PC-9 (cell line): ENCODE results near the gene PHRF1. TPM values are rescaled to one million over a fixed set of nuclear protein-coding genes. Genes with fewer than 3 reads are reported as not detected.
A peak's percentile ranks its signal among the peaks of the same experiment; 100 is the strongest.

Experiments used
- BruUV-seq: library from RNA; stranded (reverse); fragments of 400-500 nt; replicated peaks from 2 replicates; lab custom pipeline; 2021; lab: Mats Ljungman, UMichigan
- CTCF ChIA-PET: fragments of 300-600 bp; sonication (Branson Sonifier 250); formaldehyde crosslinking; loops from one replicate; lab custom pipeline; 2022; ENCODE audit warnings: antibody characterized with exemption; lab: Charles Lee
- POLR2A ChIA-PET: fragments of 300-600 bp; sonication (Branson Sonifier 250); formaldehyde crosslinking; loops from one replicate; lab custom pipeline; 2022; ENCODE audit warnings: antibody characterized with exemption; ENCODE audit not compliant: unreplicated experiment; lab: Charles Lee
- DNase-seq, 2 experiments: peaks; one replicate each; pipeline versions ENCODE4 v3.0.0 to v3.0.0-alpha.2; 2015 to 2022; ENCODE audit warnings: mixed read lengths in 1 of 2
- H2AFZ ChIP-seq: fragments of 200-600 bp; sonication (generic); 2 replicates; pipeline ENCODE4 v1.8.1; 2017; ENCODE audit warnings: antibody characterized with exemption
- H3F3A ChIP-seq: fragments of 200-600 bp; sonication (generic); 2 replicates; pipeline ENCODE4 v1.8.1; 2017; ENCODE audit warnings: antibody characterized with exemption, mild to moderate bottlenecking, low read depth; ENCODE audit not compliant: insufficient read depth
- H3K27ac ChIP-seq: fragments of 200-600 bp; sonication (generic); 2 replicates; pipeline ENCODE4 v1.6.1; 2016; ENCODE audit warnings: mixed run types
- H3K27me3 ChIP-seq: fragments of 200-600 bp; sonication (generic); 2 replicates; pipeline ENCODE4 v1.6.1; 2016; ENCODE audit warnings: low read depth, mixed run types; ENCODE audit not compliant: insufficient read depth
- H3K36me3 ChIP-seq: fragments of 200-600 bp; sonication (generic); 2 replicates; pipeline ENCODE4 v1.6.1; 2016; ENCODE audit warnings: low read depth, mixed run types
- H3K4me1 ChIP-seq: fragments of 200-600 bp; sonication (generic); replicated peaks from 2 replicates; pipeline ENCODE4 v1.6.1; 2016; ENCODE audit warnings: mixed run types; ENCODE audit not compliant: insufficient read depth
- H3K4me2 ChIP-seq: fragments of 200-600 bp; sonication (generic); 2 replicates; pipeline ENCODE4 v1.6.1; 2017; ENCODE audit warnings: mixed run types
- H3K4me3 ChIP-seq: fragments of 200-600 bp; sonication (generic); 2 replicates; pipeline ENCODE4 v1.6.1; 2016; ENCODE audit warnings: mixed run types
- H3K79me2 ChIP-seq: fragments of 200-600 bp; sonication (generic); 2 replicates; pipeline ENCODE4 v1.6.1; 2017; ENCODE audit warnings: low read depth, mixed run types
- H3K9me2 ChIP-seq: fragments of 200-600 bp; sonication (generic); 2 replicates; pipeline ENCODE4 v1.8.1; 2017; ENCODE audit warnings: mild to moderate bottlenecking; ENCODE audit not compliant: insufficient read depth
- H3K9me3 ChIP-seq: fragments of 200-600 bp; sonication (generic); 2 replicates; pipeline ENCODE4 v1.8.1; 2016; ENCODE audit warnings: low read depth; ENCODE audit not compliant: insufficient read depth
- H4K20me1 ChIP-seq: fragments of 200-600 bp; sonication (generic); 2 replicates; pipeline ENCODE4 v1.8.1; 2017; ENCODE audit not compliant: insufficient read depth
- CTCF ChIP-seq: fragments of 200-600 bp; sonication (generic); conservative IDR thresholded peaks from 2 replicates; pipeline ENCODE4 v1.6.1; 2017; ENCODE audit warnings: mixed run types, antibody characterized with exemption, mild to moderate bottlenecking, moderate library complexity
- EZH2 ChIP-seq: fragments of 200-600 bp; sonication (generic); IDR thresholded peaks from 2 replicates; pipeline ENCODE4 v1.8.0; 2017; ENCODE audit warnings: antibody characterized with exemption, low read depth
- intact Hi-C: fragments of 100-400 bp; cut with micrococcal nuclease; formaldehyde crosslinking; loops from one replicate; pipeline ENCODE4 v1.10.0; 2022; ENCODE audit not compliant: unreplicated experiment
- total RNA-seq: library from RNA; stranded (reverse); gene quantifications from 2 replicates; pipeline ENCODE4 v1.2.3, GENCODE V29; 2021

Gene PHRF1
- total RNA-seq, 1 experiment from 2014 or later: 21.7 TPM

GRCh38 chr11:606245-606644 is 30.0 kb downstream of the PHRF1 start:
- POLR2A ChIA-PET: no interaction called here
- H3K4me1 ChIP-seq: no peaks in the 10 kb centered on the region
- H3K36me3 ChIP-seq: no peaks in the 10 kb centered on the region
- no peaks in the 10 kb centered on the region for H3K9me2 ChIP-seq
- no peak overlapping the region for H3K27ac ChIP-seq
- no peak overlapping the region for H3K4me3 ChIP-seq
- H3K4me2 ChIP-seq: no peak overlapping the region
- BruUV-seq: no TSS peak
- CTCF ChIA-PET: no interaction called here
- no peaks in the 10 kb centered on the region for H3K79me2 ChIP-seq
- intact Hi-C loops: no loop called here
- H3K27me3 ChIP-seq: no peaks in the 10 kb centered on the region
- no peak overlapping the region for H2AFZ ChIP-seq
- H3F3A ChIP-seq: no peaks in the 10 kb centered on the region
- no peaks in the 10 kb centered on the region for H4K20me1 ChIP-seq
- no peak for TF ChIP-seq CTCF
- no peak for TF ChIP-seq EZH2
- H3K9me3 ChIP-seq: no peaks in the 10 kb centered on the region
- peak in 1 of 2 experiments; percentile 79 for DNase-seq

- BruUV-seq: no TSS peak
- H3K27me3 ChIP-seq: no peaks in the 10 kb centered on the region
- H3K9me2 ChIP-seq: no peaks in the 10 kb centered on the region
- H3K36me3 ChIP-seq: no peaks in the 10 kb centered on the region
- intact Hi-C loops: no loop called here
- H3K4me1 ChIP-seq: no peaks in the 10 kb centered on the region
- no peak for TF ChIP-seq CTCF
- TF ChIP-seq EZH2: no peak
- no peaks in the 10 kb centered on the region for H3K79me2 ChIP-seq
- H3K4me3 ChIP-seq: no peak overlapping the region
- H3K9me3 ChIP-seq: no peaks in the 10 kb centered on the region
- no peaks in the 10 kb centered on the region for H4K20me1 ChIP-seq
- ChIA-PET POLR2A (no interaction called here), CTCF (no interaction called here)
- DNase-seq: no peak
- no peak overlapping the region for H3K4me2 ChIP-seq
- H2AFZ ChIP-seq: no peak overlapping the region
- H3F3A ChIP-seq: peaks cover 7% of the 10 kb centered on the region
- H3K27ac ChIP-seq: no peak overlapping the region
Measured at GRCh38 chr11:607020-607780, 30.9 kb downstream of the PHRF1 start.

GRCh38 chr11:607971-608659 is 31.8 kb downstream of the PHRF1 start:
- Histone ChIP-seq H3K27me3 (no peaks in the 10 kb centered on the region), H4K20me1 (peaks cover 6% of the 10 kb centered on the region), H3K9me3 (no peaks in the 10 kb centered on the region), H3K36me3 (no peaks in the 10 kb centered on the region), H3K9me2 (no peaks in the 10 kb centered on the region), H3K79me2 (no peaks in the 10 kb centered on the region), H3F3A (peaks cover 9% of the 10 kb centered on the region), H3K4me3 (no peak overlapping the region), H2AFZ (no peak overlapping the region), H3K27ac (no peak overlapping the region), H3K4me2 (no peak overlapping the region), H3K4me1 (no peaks in the 10 kb centered on the region)
- TF ChIP-seq EZH2 (no peak), CTCF (no peak)
- DNase-seq: no peak
- POLR2A ChIA-PET: no interaction called here
- no TSS peak for BruUV-seq
- CTCF ChIA-PET: no interaction called here
- intact Hi-C loops: no loop called here
